Caco-2 (cell line): ENCODE results near the gene PXN. TPM values are rescaled to one million over a fixed set of nuclear protein-coding genes. Genes with fewer than 3 reads are reported as not detected.

ENCODE experiments used
- BruUV-seq: library from RNA; stranded (reverse); fragments of 400-500 nt; replicated peaks from 2 replicates; lab custom pipeline; 2021; lab: Mats Ljungman, UMichigan
- CTCF ChIA-PET: fragments of 300-600 bp; sonication (Branson Sonifier 250); formaldehyde crosslinking; loops from one replicate; lab custom pipeline; 2022; ENCODE audit warnings: antibody characterized with exemption; lab: Charles Lee
- POLR2A ChIA-PET: fragments of 300-600 bp; sonication (Branson Sonifier 250); formaldehyde crosslinking; loops from one replicate; lab custom pipeline; 2022; ENCODE audit warnings: antibody characterized with exemption; lab: Charles Lee
- DNase-seq, 2 experiments: peaks; one replicate each; pipeline versions ENCODE4 v3.0.0 to v3.0.0-alpha.2; 2020 to 2022
- H3K27me3 ChIP-seq: replicated peaks from 2 replicates; pipeline ENCODE4 v1.6.0; 2011; ENCODE audit warnings: low read length; ENCODE audit not compliant: control insufficient read depth, insufficient read depth
- H3K36me3 ChIP-seq: 2 replicates; pipeline ENCODE4 v1.5.1; 2011; ENCODE audit warnings: low read length; ENCODE audit not compliant: control insufficient read depth, insufficient read depth
- H3K4me1 ChIP-seq: fragments of 250-450 bp; sonication (Bioruptor Pico); 2 replicates; pipeline ENCODE4 v1.5.1; 2020; ENCODE audit warnings: mild to moderate bottlenecking
- H3K4me3 ChIP-seq: 2 replicates; pipeline ENCODE4 v1.5.1; 2011; ENCODE audit warnings: low read depth, mild to moderate bottlenecking, control low read depth, low read length
- H3K9me3 ChIP-seq: fragments of 250-450 bp; sonication (Bioruptor Pico); 2 replicates; pipeline ENCODE4 v1.5.1; 2020; ENCODE audit warnings: mild to moderate bottlenecking, moderate library complexity
- H3K27ac Mint-ChIP-seq: one replicate; pipeline ENCODE4 v1.8.0; 2022; ENCODE audit warnings: mixed read lengths; ENCODE audit not compliant: unreplicated experiment
- H3K27me3 Mint-ChIP-seq: one replicate; pipeline ENCODE4 v1.8.0; 2022; ENCODE audit warnings: mixed read lengths; ENCODE audit not compliant: insufficient read depth, unreplicated experiment
- H3K36me3 Mint-ChIP-seq: one replicate; pipeline ENCODE4 v1.8.0; 2022; ENCODE audit warnings: mild to moderate bottlenecking, mixed read lengths; ENCODE audit not compliant: insufficient read depth, unreplicated experiment
- H3K4me1 Mint-ChIP-seq: one replicate; pipeline ENCODE4 v1.8.0; 2022; ENCODE audit warnings: low read depth, mixed read lengths; ENCODE audit not compliant: unreplicated experiment
- H3K4me3 Mint-ChIP-seq: one replicate; pipeline ENCODE4 v1.8.0; 2022; ENCODE audit warnings: mild to moderate bottlenecking, moderate library complexity, mixed read lengths; ENCODE audit not compliant: unreplicated experiment
- H3K9me3 Mint-ChIP-seq: one replicate; pipeline ENCODE4 v1.8.0; 2022; ENCODE audit warnings: mixed read lengths; ENCODE audit not compliant: unreplicated experiment
- intact Hi-C: fragments of 100-400 bp; cut with micrococcal nuclease; formaldehyde crosslinking; loops from one replicate; pipeline ENCODE4 v1.10.0; 2022; ENCODE audit not compliant: unreplicated experiment
- total RNA-seq: library from RNA; stranded (reverse); gene quantifications from 2 replicates; pipeline ENCODE4 v1.2.3, GENCODE V29; 2022
- TF ChIP-seq, protein P1 (sequence below), 2 experiments: fragments of 200-600 bp in 1 of 2; IDR thresholded peaks; 1 replicate in 1 of 2; 2 replicates in 1 of 2; pipeline versions ENCODE4 v1.5.1 to v1.8.0; 2011 to 2022; ENCODE audit warnings: antibody characterized with exemption in 1 of 2, control low read depth in 1 of 2, inconsistent platforms in 1 of 2, low read depth in 1 of 2, low read length in 1 of 2, mild to moderate bottlenecking in 1 of 2, moderate library complexity in 1 of 2; ENCODE audit not compliant: insufficient read depth in 1 of 2, severe bottlenecking in 1 of 2, unreplicated experiment in 1 of 2

The PXN gene
- total RNA-seq, 1 experiment from 2014 or later, result 150 TPM

GRCh38 chr12:120216742-120217605 lies 48.6 kb downstream of the PXN start:
- BruUV-seq, result no TSS peak
- ChIA-PET CTCF (no interaction called here), POLR2A (interaction anchor here (0.7 to 2.9 kb wide), 3 partner anchors 11 to 366 kb away, joined by 5 to 11 read pairs (median 6); partner anchors contain the start of gene RPLP0)
- DNase-seq, result no peak
- Mint-ChIP-seq H3K4me1 (no peaks in the 10 kb centered on the region), H3K27me3 (no peaks in the 10 kb centered on the region), H3K36me3 (peaks cover 81% of the 10 kb centered on the region), H3K27ac (no peak overlapping the region), H3K4me3 (no peak overlapping the region), H3K9me3 (no peaks in the 10 kb centered on the region)
- TF ChIP-seq, protein P1, sequence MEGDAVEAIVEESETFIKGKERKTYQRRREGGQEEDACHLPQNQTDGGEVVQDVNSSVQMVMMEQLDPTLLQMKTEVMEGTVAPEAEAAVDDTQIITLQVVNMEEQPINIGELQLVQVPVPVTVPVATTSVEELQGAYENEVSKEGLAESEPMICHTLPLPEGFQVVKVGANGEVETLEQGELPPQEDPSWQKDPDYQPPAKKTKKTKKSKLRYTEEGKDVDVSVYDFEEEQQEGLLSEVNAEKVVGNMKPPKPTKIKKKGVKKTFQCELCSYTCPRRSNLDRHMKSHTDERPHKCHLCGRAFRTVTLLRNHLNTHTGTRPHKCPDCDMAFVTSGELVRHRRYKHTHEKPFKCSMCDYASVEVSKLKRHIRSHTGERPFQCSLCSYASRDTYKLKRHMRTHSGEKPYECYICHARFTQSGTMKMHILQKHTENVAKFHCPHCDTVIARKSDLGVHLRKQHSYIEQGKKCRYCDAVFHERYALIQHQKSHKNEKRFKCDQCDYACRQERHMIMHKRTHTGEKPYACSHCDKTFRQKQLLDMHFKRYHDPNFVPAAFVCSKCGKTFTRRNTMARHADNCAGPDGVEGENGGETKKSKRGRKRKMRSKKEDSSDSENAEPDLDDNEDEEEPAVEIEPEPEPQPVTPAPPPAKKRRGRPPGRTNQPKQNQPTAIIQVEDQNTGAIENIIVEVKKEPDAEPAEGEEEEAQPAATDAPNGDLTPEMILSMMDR (IDR thresholded peaks at IDR 0.05; ENCODE audit: insufficient read depth in 1 of 2, low read depth in 1 of 2, low read length in 1 of 2, severe bottlenecking in 1 of 2, unreplicated experiment in 1 of 2), result no peak
- Histone ChIP-seq H3K4me3 (no peak overlapping the region), H3K4me1 (no peaks in the 10 kb centered on the region), H3K27me3 (no peaks in the 10 kb centered on the region), H3K36me3 (peaks cover 4% of the 10 kb centered on the region), H3K9me3 (no peaks in the 10 kb centered on the region)
- intact Hi-C loops, result no loop called here

DNA sequence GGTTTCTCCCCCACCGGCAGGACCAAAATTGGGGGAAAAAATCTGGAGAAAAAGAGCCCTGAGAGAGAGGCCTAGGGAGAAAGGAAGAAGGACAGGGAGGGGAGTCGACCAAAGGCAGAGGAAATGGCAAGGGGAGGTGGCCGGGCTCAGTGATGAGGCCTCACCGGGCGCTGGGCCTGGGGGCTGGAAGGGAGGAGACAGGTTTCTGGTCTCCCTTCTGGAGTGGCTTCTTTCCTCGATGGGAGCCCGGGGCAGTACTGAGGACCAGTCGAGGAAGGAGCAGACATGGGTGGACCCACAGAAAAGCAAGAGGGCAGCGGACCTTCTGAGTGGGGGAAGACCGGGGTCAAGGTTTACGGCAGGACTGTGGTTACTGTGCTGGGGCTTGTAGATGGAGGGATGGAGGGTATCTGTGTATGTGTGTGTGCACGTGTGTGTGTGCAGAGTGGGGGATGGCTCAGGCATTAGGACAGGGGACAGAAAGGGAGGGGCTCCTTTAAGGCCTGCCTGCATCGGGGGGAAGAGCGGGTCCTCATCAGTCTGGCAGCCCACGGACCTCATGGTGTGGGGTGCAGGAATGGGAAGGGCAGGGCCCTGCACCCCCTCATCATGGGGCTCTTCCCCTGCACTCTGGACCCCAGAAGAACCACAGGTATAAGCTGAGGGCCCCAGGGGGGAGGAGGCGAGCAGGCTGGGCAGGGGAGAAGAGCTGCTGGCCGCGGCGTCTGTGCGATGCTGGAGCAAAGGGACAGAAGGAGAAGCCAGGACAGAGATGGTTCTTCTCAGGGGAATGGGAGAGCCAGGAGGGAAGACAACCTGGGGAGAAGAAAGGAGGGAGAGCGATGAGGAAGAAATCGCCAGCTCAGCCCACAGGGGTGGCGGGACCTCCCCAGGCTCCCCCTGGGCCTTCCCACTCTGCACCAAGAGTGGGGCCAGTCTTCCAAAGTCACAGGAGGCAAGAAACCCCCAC lies 49.5 kb downstream of the PXN start:
- H3K36me3 Mint-ChIP-seq, result peaks cover 84% of the 10 kb centered on the region
- H3K4me3 Mint-ChIP-seq, result no peak overlapping the region
- H3K9me3 ChIP-seq, result no peaks in the 10 kb centered on the region
- H3K4me1 ChIP-seq, result no peaks in the 10 kb centered on the region
- DNase-seq, result no peak
- H3K27ac Mint-ChIP-seq, result peak overlapping the region; percentile 66
- no peaks in the 10 kb centered on the region for H3K27me3 ChIP-seq
- no peaks in the 10 kb centered on the region for H3K9me3 Mint-ChIP-seq
- POLR2A ChIA-PET, result interaction anchor here (0.7 to 2.9 kb wide), 3 partner anchors 12 to 367 kb away, joined by 5 to 11 read pairs (median 6); partner anchors contain the start of gene RPLP0
- CTCF ChIA-PET, result no interaction called here
- no peak overlapping the region for H3K4me3 ChIP-seq
- intact Hi-C loops, result no loop called here
- no TSS peak for BruUV-seq
- H3K4me1 Mint-ChIP-seq, result no peaks in the 10 kb centered on the region
- H3K36me3 ChIP-seq, result peaks cover 4% of the 10 kb centered on the region
- TF ChIP-seq, protein P1 (IDR thresholded peaks at IDR 0.05; ENCODE audit: insufficient read depth in 1 of 2, low read depth in 1 of 2, low read length in 1 of 2, severe bottlenecking in 1 of 2, unreplicated experiment in 1 of 2), result no peak
- H3K27me3 Mint-ChIP-seq, result no peaks in the 10 kb centered on the region

- H3K4me1 ChIP-seq, result no peaks in the 10 kb centered on the region
- H3K9me3 ChIP-seq, result no peaks in the 10 kb centered on the region
- H3K36me3 ChIP-seq, result peaks cover 4% of the 10 kb centered on the region
- H3K4me3 Mint-ChIP-seq, result no peak overlapping the region
- DNase-seq, result no peak
- POLR2A ChIA-PET, result no interaction called here
- H3K27me3 ChIP-seq, result no peaks in the 10 kb centered on the region
- no peaks in the 10 kb centered on the region for H3K4me1 Mint-ChIP-seq
- TF ChIP-seq, protein P1 (IDR thresholded peaks at IDR 0.05; ENCODE audit: insufficient read depth in 1 of 2, low read depth in 1 of 2, low read length in 1 of 2, severe bottlenecking in 1 of 2, unreplicated experiment in 1 of 2), result no peak
- peak overlapping the region; percentile 66 for H3K27ac Mint-ChIP-seq
- CTCF ChIA-PET, result no interaction called here
- no TSS peak for BruUV-seq
- H3K36me3 Mint-ChIP-seq, result peaks cover 90% of the 10 kb centered on the region
- H3K4me3 ChIP-seq, result no peak overlapping the region
- H3K9me3 Mint-ChIP-seq, result no peaks in the 10 kb centered on the region
- no peaks in the 10 kb centered on the region for H3K27me3 Mint-ChIP-seq
- intact Hi-C loops, result no loop called here
These were observed 50.2 kb downstream of the PXN start for GRCh38 chr12:120215357-120215735.
